ENCODE data around the gene KCNA5.

DNA sequence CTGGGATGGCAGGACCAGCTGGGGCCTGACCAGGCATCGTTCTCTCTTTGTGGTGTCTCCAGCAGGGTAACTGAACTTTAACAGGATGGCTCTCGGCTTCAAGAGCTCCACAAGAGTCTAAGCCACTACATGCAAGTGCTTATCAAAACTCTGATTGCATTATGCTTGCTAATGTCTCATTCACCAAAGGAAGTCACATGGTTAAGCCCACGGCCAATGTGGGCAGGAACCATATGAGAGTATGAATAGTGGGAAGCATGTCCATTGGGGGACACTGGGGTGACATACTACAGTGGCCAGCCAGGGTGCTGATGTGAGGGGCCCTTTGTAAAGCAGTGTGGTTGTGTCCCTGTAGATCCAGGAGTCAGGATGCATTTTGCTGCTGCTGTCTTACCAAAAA, 35.0 kb upstream of the KCNA5 start:
- TF ChIP-seq, protein P1, sequence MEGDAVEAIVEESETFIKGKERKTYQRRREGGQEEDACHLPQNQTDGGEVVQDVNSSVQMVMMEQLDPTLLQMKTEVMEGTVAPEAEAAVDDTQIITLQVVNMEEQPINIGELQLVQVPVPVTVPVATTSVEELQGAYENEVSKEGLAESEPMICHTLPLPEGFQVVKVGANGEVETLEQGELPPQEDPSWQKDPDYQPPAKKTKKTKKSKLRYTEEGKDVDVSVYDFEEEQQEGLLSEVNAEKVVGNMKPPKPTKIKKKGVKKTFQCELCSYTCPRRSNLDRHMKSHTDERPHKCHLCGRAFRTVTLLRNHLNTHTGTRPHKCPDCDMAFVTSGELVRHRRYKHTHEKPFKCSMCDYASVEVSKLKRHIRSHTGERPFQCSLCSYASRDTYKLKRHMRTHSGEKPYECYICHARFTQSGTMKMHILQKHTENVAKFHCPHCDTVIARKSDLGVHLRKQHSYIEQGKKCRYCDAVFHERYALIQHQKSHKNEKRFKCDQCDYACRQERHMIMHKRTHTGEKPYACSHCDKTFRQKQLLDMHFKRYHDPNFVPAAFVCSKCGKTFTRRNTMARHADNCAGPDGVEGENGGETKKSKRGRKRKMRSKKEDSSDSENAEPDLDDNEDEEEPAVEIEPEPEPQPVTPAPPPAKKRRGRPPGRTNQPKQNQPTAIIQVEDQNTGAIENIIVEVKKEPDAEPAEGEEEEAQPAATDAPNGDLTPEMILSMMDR (conservative IDR thresholded peaks at IDR 0.05; ENCODE audit: low read depth in 2 of 2), result no peak
- TF ChIP-seq POLR2AphosphoS5 (IDR thresholded peaks at IDR 0.05; ENCODE audit: low read depth) (no peak), CREB1 (CRISPR knock-in tag; IDR thresholded peaks at IDR 0.05; ENCODE audit: low read depth) (no peak), EZH2 (IDR thresholded peaks at IDR 0.05; ENCODE audit: low read depth, unreplicated experiment) (no peak), EZH2phosphoT487 (IDR thresholded peaks at IDR 0.05; ENCODE audit: unreplicated experiment) (no peak), JUNB (IDR thresholded peaks at IDR 0.05; ENCODE audit: unreplicated experiment) (no peak)
- TF ChIP-seq, protein P2, sequence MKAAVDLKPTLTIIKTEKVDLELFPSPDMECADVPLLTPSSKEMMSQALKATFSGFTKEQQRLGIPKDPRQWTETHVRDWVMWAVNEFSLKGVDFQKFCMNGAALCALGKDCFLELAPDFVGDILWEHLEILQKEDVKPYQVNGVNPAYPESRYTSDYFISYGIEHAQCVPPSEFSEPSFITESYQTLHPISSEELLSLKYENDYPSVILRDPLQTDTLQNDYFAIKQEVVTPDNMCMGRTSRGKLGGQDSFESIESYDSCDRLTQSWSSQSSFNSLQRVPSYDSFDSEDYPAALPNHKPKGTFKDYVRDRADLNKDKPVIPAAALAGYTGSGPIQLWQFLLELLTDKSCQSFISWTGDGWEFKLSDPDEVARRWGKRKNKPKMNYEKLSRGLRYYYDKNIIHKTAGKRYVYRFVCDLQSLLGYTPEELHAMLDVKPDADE (IDR thresholded peaks at IDR 0.05), result no peak
- TF ChIP-seq, protein P3, sequence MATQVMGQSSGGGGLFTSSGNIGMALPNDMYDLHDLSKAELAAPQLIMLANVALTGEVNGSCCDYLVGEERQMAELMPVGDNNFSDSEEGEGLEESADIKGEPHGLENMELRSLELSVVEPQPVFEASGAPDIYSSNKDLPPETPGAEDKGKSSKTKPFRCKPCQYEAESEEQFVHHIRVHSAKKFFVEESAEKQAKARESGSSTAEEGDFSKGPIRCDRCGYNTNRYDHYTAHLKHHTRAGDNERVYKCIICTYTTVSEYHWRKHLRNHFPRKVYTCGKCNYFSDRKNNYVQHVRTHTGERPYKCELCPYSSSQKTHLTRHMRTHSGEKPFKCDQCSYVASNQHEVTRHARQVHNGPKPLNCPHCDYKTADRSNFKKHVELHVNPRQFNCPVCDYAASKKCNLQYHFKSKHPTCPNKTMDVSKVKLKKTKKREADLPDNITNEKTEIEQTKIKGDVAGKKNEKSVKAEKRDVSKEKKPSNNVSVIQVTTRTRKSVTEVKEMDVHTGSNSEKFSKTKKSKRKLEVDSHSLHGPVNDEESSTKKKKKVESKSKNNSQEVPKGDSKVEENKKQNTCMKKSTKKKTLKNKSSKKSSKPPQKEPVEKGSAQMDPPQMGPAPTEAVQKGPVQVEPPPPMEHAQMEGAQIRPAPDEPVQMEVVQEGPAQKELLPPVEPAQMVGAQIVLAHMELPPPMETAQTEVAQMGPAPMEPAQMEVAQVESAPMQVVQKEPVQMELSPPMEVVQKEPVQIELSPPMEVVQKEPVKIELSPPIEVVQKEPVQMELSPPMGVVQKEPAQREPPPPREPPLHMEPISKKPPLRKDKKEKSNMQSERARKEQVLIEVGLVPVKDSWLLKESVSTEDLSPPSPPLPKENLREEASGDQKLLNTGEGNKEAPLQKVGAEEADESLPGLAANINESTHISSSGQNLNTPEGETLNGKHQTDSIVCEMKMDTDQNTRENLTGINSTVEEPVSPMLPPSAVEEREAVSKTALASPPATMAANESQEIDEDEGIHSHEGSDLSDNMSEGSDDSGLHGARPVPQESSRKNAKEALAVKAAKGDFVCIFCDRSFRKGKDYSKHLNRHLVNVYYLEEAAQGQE (IDR thresholded peaks at IDR 0.05; ENCODE audit: unreplicated experiment), result no peak

Data from GM23338 (cell line).